ENCODE data around the gene MYCT1.

The MYCT1 gene

GRCh38 chr6:152723398-152723797 is 25.7 kb downstream of the MYCT1 start:
- no peak for DNase-seq (ENCODE audit: low read depth)

- DNase-seq (ENCODE audit: low read depth): no peak
Observed at GRCh38 chr6:152726313-152726712, 28.6 kb downstream of the MYCT1 start.

- no peak for DNase-seq (ENCODE audit: low read depth)
Observed at GRCh38 chr6:152727507-152727906, 29.8 kb downstream of the MYCT1 start.

- DNase-seq (ENCODE audit: low read depth): no peak
Observed at GRCh38 chr6:152734630-152735029, 36.9 kb downstream of the MYCT1 start.

GRCh38 chr6:152736687-152737273 is 39.1 kb downstream of the MYCT1 start:
- DNase-seq (ENCODE audit: low read depth): no peak

- no peak for DNase-seq (ENCODE audit: low read depth)
Observed at GRCh38 chr6:152745509-152746171, 47.9 kb downstream of the MYCT1 start.

GRCh38 chr6:152746172-152746553 is 48.5 kb downstream of the MYCT1 start:
- DNase-seq (ENCODE audit: low read depth): no peak

GRCh38 chr6:152748843-152749242 is 51.1 kb downstream of the MYCT1 start:
- DNase-seq (ENCODE audit: low read depth): no peak

- no peak for DNase-seq (ENCODE audit: low read depth)
Observed at GRCh38 chr6:152749336-152749735, 51.6 kb downstream of the MYCT1 start.

- no peak for DNase-seq (ENCODE audit: low read depth)
Observed at GRCh38 chr6:152750694-152751093, 53.0 kb downstream of the MYCT1 start, which contains the start of gene VIP. Gene VIP, plus strand, starts transcription at chr6:152750797. Its CDS starts 1,381 bp downstream, at chr6:152752178.

- no peak for DNase-seq (ENCODE audit: low read depth)
Observed at GRCh38 chr6:152765331-152765730, 67.6 kb downstream of the MYCT1 start.

- no peak for DNase-seq (ENCODE audit: low read depth)
Observed at GRCh38 chr6:152769159-152769558, 71.5 kb downstream of the MYCT1 start.

GRCh38 chr6:152769993-152770392 is 72.3 kb downstream of the MYCT1 start:
- no peak for DNase-seq (ENCODE audit: low read depth)

- no peak for DNase-seq (ENCODE audit: low read depth)
Observed at GRCh38 chr6:152771061-152771687, 73.5 kb downstream of the MYCT1 start.

Measured in stimulated activated CD8-positive, alpha-beta memory T cell treated with anti-CD3 and anti-CD28 coated beads, Interleukin-12 subunit alpha, Interleukin-12 subunit beta, amount 100 ng/mL, for 4 hours (primary cell).